Muscle layer of colon (tissue), 2 donors: ENCODE measurements around the gene EPC1.
A peak's percentile ranks its signal among the peaks of the same experiment; 100 is the strongest.
"Not testable (repeated sequence)": the region's sequence is repeated elsewhere in the genome, so short reads cannot be mapped to it uniquely, and the experiment has no call there.

ENCODE experiments used
- H3K27ac ChIP-seq: one replicate; pipeline ENCODE4 v1.7.0; 2013; ENCODE audit warnings: low read depth, mild to moderate bottlenecking, low read length, moderate library complexity
- H3K27me3 ChIP-seq, 2 donors: one replicate each; pipeline ENCODE4 v1.7.0; 2013; ENCODE audit warnings: low read length in 2 of 2, mild to moderate bottlenecking in 2 of 2; ENCODE audit not compliant: insufficient read depth in 2 of 2, control insufficient read depth in 1 of 2
- H3K36me3 ChIP-seq: one replicate; pipeline ENCODE4 v1.7.0; 2013; ENCODE audit warnings: mild to moderate bottlenecking, low read length; ENCODE audit not compliant: insufficient read depth
- H3K4me1 ChIP-seq: one replicate; pipeline ENCODE4 v1.7.0; 2013; ENCODE audit warnings: mild to moderate bottlenecking, low read length; ENCODE audit not compliant: insufficient read depth
- H3K4me3 ChIP-seq, 2 donors: one replicate each; pipeline ENCODE4 v1.7.0; 2013; ENCODE audit warnings: low read length in 2 of 2, low read depth in 1 of 2, mild to moderate bottlenecking in 1 of 2, moderate library complexity in 1 of 2
- H3K9ac ChIP-seq: one replicate; pipeline ENCODE4 v1.7.0; 2013; ENCODE audit warnings: low read length
- H3K9me3 ChIP-seq: one replicate; pipeline ENCODE4 v1.7.0; 2013; ENCODE audit warnings: mild to moderate bottlenecking, low read length
- donor health status: abdominal sarcoma.
- donor health status: Adenocarcinoma of cecum.

Gene EPC1

GRCh38 chr10:32346551-32347362 lies at the start of gene EPC1:
Gene EPC1 (minus strand): TSS chr10:32347158. CDS start chr10:32346915, 243 bp downstream.
- peak within 1 kb of the TSS; percentile 100 for H3K27ac ChIP-seq
- peak within 1 kb of the TSS; percentile 99 for H3K9ac ChIP-seq
- H3K9me3 ChIP-seq, result no peaks in the 10 kb centered on the region
- H3K36me3 ChIP-seq, result no peaks in the 10 kb centered on the region
- no peaks in the 10 kb centered on the region for H3K27me3 ChIP-seq
- H3K4me1 ChIP-seq, result peaks cover 40% of the 10 kb centered on the region
- peak within 1 kb of the TSS; percentile 85 to 99 for H3K4me3 ChIP-seq

- Histone ChIP-seq H3K27me3 (no peaks in the 10 kb centered on the region), H3K4me3 (no peak overlapping the region), H3K4me1 (peaks cover 15% of the 10 kb centered on the region), H3K9ac (no peak overlapping the region), H3K36me3 (no peaks in the 10 kb centered on the region), H3K9me3 (no peaks in the 10 kb centered on the region), H3K27ac (peak overlapping the region; percentile 12)
Measured at GRCh38 chr10:32393911-32394310, 47.0 kb upstream of the EPC1 start.

GRCh38 chr10:32392284-32392683 lies 45.3 kb upstream of the EPC1 start:
- H3K36me3 ChIP-seq, H3K9ac ChIP-seq: not testable (repeated sequence)

GRCh38 chr10:32390193-32390592 lies 43.2 kb upstream of the EPC1 start:
- Histone ChIP-seq H3K27ac (no peak overlapping the region), H3K9ac (no peak overlapping the region), H3K36me3 (no peaks in the 10 kb centered on the region), H3K9me3 (no peaks in the 10 kb centered on the region), H3K27me3 (no peaks in the 10 kb centered on the region), H3K4me1 (peaks cover 30% of the 10 kb centered on the region), H3K4me3 (no peak overlapping the region)

More at GRCh38 chr10:32392284-32392683, 45.3 kb upstream of the EPC1 start:
- not testable (repeated sequence) for H3K27me3 ChIP-seq, H3K27ac ChIP-seq, H3K4me3 ChIP-seq, H3K9me3 ChIP-seq
- H3K4me1 ChIP-seq, result peaks cover 22% of the 10 kb centered on the region

- no peak overlapping the region for H3K4me3 ChIP-seq
- H3K27me3 ChIP-seq, result no peaks in the 10 kb centered on the region
- H3K4me1 ChIP-seq, result peaks cover 30% of the 10 kb centered on the region
- H3K9ac ChIP-seq, result no peak overlapping the region
- H3K9me3 ChIP-seq, result no peaks in the 10 kb centered on the region
- H3K36me3 ChIP-seq, result no peaks in the 10 kb centered on the region
- no peak overlapping the region for H3K27ac ChIP-seq
Measured at GRCh38 chr10:32388258-32389027, 41.5 kb upstream of the EPC1 start.

- no peak overlapping the region for H3K9ac ChIP-seq
- no peaks in the 10 kb centered on the region for H3K27me3 ChIP-seq
- no peaks in the 10 kb centered on the region for H3K9me3 ChIP-seq
- H3K27ac ChIP-seq, result peak overlapping the region; percentile 55
- peaks cover 30% of the 10 kb centered on the region for H3K4me1 ChIP-seq
- H3K4me3 ChIP-seq, result no peak overlapping the region
- no peaks in the 10 kb centered on the region for H3K36me3 ChIP-seq
Measured at GRCh38 chr10:32386623-32387260, 39.8 kb upstream of the EPC1 start.

- H3K4me3 ChIP-seq, result no peak overlapping the region
- H3K27ac ChIP-seq, result no peak overlapping the region
- no peaks in the 10 kb centered on the region for H3K27me3 ChIP-seq
- H3K36me3 ChIP-seq, result no peaks in the 10 kb centered on the region
- H3K4me1 ChIP-seq, result peaks cover 23% of the 10 kb centered on the region
- H3K9me3 ChIP-seq, result no peaks in the 10 kb centered on the region
- no peak overlapping the region for H3K9ac ChIP-seq
Measured at GRCh38 chr10:32384171-32384570, 37.2 kb upstream of the EPC1 start.

- no peaks in the 10 kb centered on the region for H3K36me3 ChIP-seq
- no peak overlapping the region for H3K27ac ChIP-seq
- H3K9ac ChIP-seq, result no peak overlapping the region
- no peaks in the 10 kb centered on the region for H3K9me3 ChIP-seq
- peaks cover 8% of the 10 kb centered on the region for H3K4me1 ChIP-seq
- H3K27me3 ChIP-seq, result no peaks in the 10 kb centered on the region
- no peak overlapping the region for H3K4me3 ChIP-seq
Measured at GRCh38 chr10:32381165-32381564, 34.2 kb upstream of the EPC1 start.

- H3K27ac ChIP-seq, result no peak overlapping the region
- no peak overlapping the region for H3K4me3 ChIP-seq
- H3K36me3 ChIP-seq, result no peaks in the 10 kb centered on the region
- no peaks in the 10 kb centered on the region for H3K9me3 ChIP-seq
- no peaks in the 10 kb centered on the region for H3K27me3 ChIP-seq
- no peak overlapping the region for H3K9ac ChIP-seq
- H3K4me1 ChIP-seq, result peaks cover 15% of the 10 kb centered on the region
Measured at GRCh38 chr10:32379950-32380551, 33.1 kb upstream of the EPC1 start.

GRCh38 chr10:32379318-32379949 lies 32.5 kb upstream of the EPC1 start:
- Histone ChIP-seq H3K36me3 (no peaks in the 10 kb centered on the region), H3K9ac (peak overlapping the region; percentile 90), H3K4me1 (peaks cover 19% of the 10 kb centered on the region), H3K4me3 (peak overlapping the region; percentile 40 to 93), H3K27ac (peak overlapping the region; percentile 75), H3K27me3 (no peaks in the 10 kb centered on the region), H3K9me3 (no peaks in the 10 kb centered on the region)
